AG04450 (cell line): ENCODE measurements around the gene HPF1. TPM values are rescaled to one million over a fixed set of nuclear protein-coding genes. Genes with fewer than 3 reads are reported as not detected.

ENCODE experiments used
- CTCF ChIA-PET: fragments of 300-600, 350-600 bp; formaldehyde crosslinking; extraction: SDS; loops from one replicate; lab custom pipeline; 2022; ENCODE audit warnings: antibody characterized with exemption, inconsistent platforms; lab: Charles Lee
- POLR2A ChIA-PET: fragments of 350-600 bp; formaldehyde crosslinking; extraction: SDS; loops from one replicate; lab custom pipeline; 2021; ENCODE audit warnings: antibody characterized with exemption, inconsistent platforms; lab: Yijun Ruan, JAX
- DNase-seq: peaks from one replicate; pipeline ENCODE4 v3.0.0-alpha.2; 2011; ENCODE audit warnings: low read depth, low spot score
- H3K27ac ChIP-seq: one replicate; pipeline ENCODE4 v1.5.1; 2012; ENCODE audit warnings: low read depth, low read length, control low read depth
- H3K27me3 ChIP-seq: one replicate; pipeline ENCODE4 v1.6.0; 2012; ENCODE audit warnings: low read length; ENCODE audit not compliant: control insufficient read depth, insufficient read depth
- H3K4me3 ChIP-seq: 2 replicates; pipeline ENCODE4 v1.5.1; 2011; ENCODE audit warnings: mild to moderate bottlenecking, low read depth, low read length, control low read depth
- H3K9me3 ChIP-seq: 2 replicates; pipeline ENCODE4 v1.5.1; 2012; ENCODE audit warnings: low read length; ENCODE audit not compliant: control insufficient read depth, insufficient read depth
- CTCF ChIP-seq: IDR thresholded peaks from 2 replicates; pipeline ENCODE4 v1.5.1; 2011; ENCODE audit warnings: low read depth, low read length, control low read depth, inconsistent platforms
- polyA plus RNA-seq: library from polyadenylated mRNA; depleted of rRNA; stranded (reverse); fragments of >200 nt; gene quantifications from 2 replicates; pipeline ENCODE4 v1.2.3, GENCODE V29; 2011; rRNA removed

Gene HPF1
- polyA plus RNA-seq, 1 experiment = 37.3 TPM

DNA sequence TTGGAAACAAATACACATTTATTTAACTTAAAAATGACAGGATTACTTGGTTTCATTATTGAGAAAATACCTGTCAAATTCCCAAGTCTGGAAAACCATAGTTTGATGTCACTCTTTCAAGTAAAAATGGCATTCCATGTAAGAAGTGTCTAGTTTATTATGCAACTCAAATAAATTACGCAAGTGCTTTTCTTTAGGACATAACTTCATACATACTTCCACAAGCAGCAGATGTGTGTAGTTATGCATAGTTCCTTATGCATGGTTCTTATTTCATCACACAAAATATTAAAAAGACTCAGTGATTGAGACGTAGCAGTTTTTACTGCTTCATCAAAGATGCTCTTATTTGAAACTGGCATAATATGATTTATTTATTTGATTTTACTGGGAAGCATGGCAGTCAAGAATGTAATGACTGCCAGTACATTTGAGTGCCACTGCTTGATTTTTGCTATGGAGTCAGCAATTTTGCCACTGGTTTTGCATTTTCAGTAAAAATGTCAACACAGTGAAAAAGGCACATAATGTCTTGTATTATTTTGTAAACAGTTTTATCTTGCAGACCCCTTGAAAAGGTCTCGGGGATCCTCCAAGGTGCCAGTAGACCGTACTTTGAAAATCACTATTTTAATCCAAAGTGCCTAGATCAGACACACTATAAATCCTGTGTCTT is 75.2 kb downstream of the HPF1 start:
- no peaks in the 10 kb centered on the region for H3K27me3 ChIP-seq
- no peak overlapping the region for H3K4me3 ChIP-seq
- ChIA-PET CTCF (no interaction called here), POLR2A (no interaction called here)
- H3K27ac ChIP-seq = no peak overlapping the region
- DNase-seq = no peak
- peaks cover 7% of the 10 kb centered on the region; the same call in 1 of the 2 replicates for H3K9me3 ChIP-seq
- TF ChIP-seq CTCF = no peak

Other genes with a start within 250 kb of the HPF1 start
- gene NEK1, start 145.4 kb downstream of the HPF1 start, polyA plus RNA-seq = 5.5 and 7.7 TPM in 2 replicates
- gene CLCN3, start 137.4 kb downstream of the HPF1 start, polyA plus RNA-seq = 23.7 and 36.5 TPM in 2 replicates